ENCODE measurements around the gene OXT. TPM values are rescaled to one million over a fixed set of nuclear protein-coding genes. Genes with fewer than 3 reads are reported as not detected.

Gene OXT
- total and polyA plus RNA-seq, 2 of the 8 experiments (the other 6 are each of a cell fraction or from before 2014, with no cell fraction given): not detected

- TF ChIP-seq RBBP5 (IDR thresholded peaks at IDR 0.05; ENCODE audit: borderline replicate concordance, low read depth, low read length): no peak
Observed at GRCh38 chr20:3068075-3068474, 3.3 kb upstream of the OXT start (continued).

Measured in H1 (cell line).